ENCODE data around the gene COL11A1. TPM values are rescaled to one million over a fixed set of nuclear protein-coding genes. Genes with fewer than 3 reads are reported as not detected.

The COL11A1 gene
- 10 to 100 TPM in 1 of 9 donors, 1 to 10 TPM in 7, under 1 TPM in 1; 0.27 to 61.9 (median 2.3) TPM for total RNA-seq
- 1 to 10 TPM in 2 of 3 donors, under 1 TPM in 1; 0.99 to 3.6 (median 2.7) TPM for polyA plus RNA-seq
- long read RNA-seq, donor 1, partial matches to known transcripts, result 9 of 12 reads
- long read RNA-seq, donor 1, other reads (novel, unspliced or antisense), result 0 of 12 reads
- long read RNA-seq, donor 2, partial matches to known transcripts, result 0 of 1 reads
- long read RNA-seq, donor 2, other reads (novel, unspliced or antisense), result 0 of 1 reads
- long read RNA-seq, donor 3, partial matches to known transcripts, result 0 of 1 reads
- long read RNA-seq, donor 3, other reads (novel, unspliced or antisense), result 0 of 1 reads
- long read RNA-seq, donor 4, partial matches to known transcripts, result 1 of 1 reads
- long read RNA-seq, donor 4, other reads (novel, unspliced or antisense), result 0 of 1 reads
- long read RNA-seq, donor 5, partial matches to known transcripts, result 1 of 1 reads
- long read RNA-seq, donor 5, other reads (novel, unspliced or antisense), result 0 of 1 reads
- long read RNA-seq, donor 6, result 0 reads
- long read RNA-seq, donor 7, partial matches to known transcripts, result 0 of 1 reads
- long read RNA-seq, donor 7, other reads (novel, unspliced or antisense), result 0 of 1 reads
- long read RNA-seq, donor 8, partial matches to known transcripts, result 14 of 15 reads
- long read RNA-seq, donor 8, other reads (novel, unspliced or antisense), result 0 of 15 reads
- long read RNA-seq, donor 9, partial matches to known transcripts, result 17 of 19 reads
- long read RNA-seq, donor 9, other reads (novel, unspliced or antisense), result 0 of 19 reads
- long read RNA-seq, donor 10, partial matches to known transcripts, result 0 of 1 reads
- long read RNA-seq, donor 10, other reads (novel, unspliced or antisense), result 0 of 1 reads

- TF ChIP-seq POLR2A (IDR thresholded peaks at IDR 0.05), result no peak
- Histone ChIP-seq H3K27me3 (no peaks in the 10 kb centered on the region), H3K4me1 (replicated peaks in 1 of 2) (peaks cover 0 to 21% of the 10 kb centered on the region in 2 donors), H3K9me3 (replicated peaks in 1 of 3) (no peaks in the 10 kb centered on the region), H3K27ac (no peak within 1 kb of the TSS), H3K4me3 (peak within 1 kb of the TSS in 2 of 4 donors; percentile 21 to 55), H3K36me3 (replicated peaks in 1 of 2) (no peaks in the 10 kb centered on the region)
- intact Hi-C loops (cut with DNase I), result loop anchor here (10.0 kb wide), 2 partner anchors 346 to 356 kb away; no protein-coding TSS in a partner anchor
- peak; percentile 22 to 50 (median 31) for DNase-seq
- 5 to 16% (median 6%) methylated on average over 24 to 34 of the region's 34 CpGs for WGBS, 4 donors
Observed at GRCh38 chr1:103108376-103109150, at the start of gene COL11A1. Gene COL11A1, minus strand, starts transcription at chr1:103108522. Its CDS starts 344 bp downstream, at chr1:103108178.

GRCh38 chr1:103156966-103157365 is 48.6 kb upstream of the COL11A1 start:
- Histone ChIP-seq H3K4me1 (replicated peaks in 1 of 2) (no peaks in the 10 kb centered on the region), H3K27ac (no peak overlapping the region), H3K4me3 (no peak overlapping the region), H3K36me3 (replicated peaks in 1 of 2) (no peaks in the 10 kb centered on the region), H3K27me3 (no peaks in the 10 kb centered on the region), H3K9me3 (replicated peaks in 1 of 3) (no peaks in the 10 kb centered on the region)
- no peak for TF ChIP-seq CTCF (IDR thresholded peaks at IDR 0.05)
- no peak for TF ChIP-seq POLR2A (IDR thresholded peaks at IDR 0.05)
- no peak for DNase-seq
- 59 to 72% (median 71%) methylated on average over 4 of the region's 4 CpGs for WGBS, 4 donors
- intact Hi-C loops (cut with DNase I), result no loop called here

- TF ChIP-seq POLR2A (IDR thresholded peaks at IDR 0.05), result no peak
- no peak for TF ChIP-seq CTCF (IDR thresholded peaks at IDR 0.05)
- no peak for DNase-seq
- intact Hi-C loops (cut with DNase I), result no loop called here
- H3K9me3 ChIP-seq (replicated peaks in 1 of 3), result no peaks in the 10 kb centered on the region
- H3K27ac ChIP-seq, result no peak overlapping the region
- no peak overlapping the region for H3K4me3 ChIP-seq
- H3K36me3 ChIP-seq (replicated peaks in 1 of 2), result no peaks in the 10 kb centered on the region
- no peaks in the 10 kb centered on the region for H3K4me1 ChIP-seq (replicated peaks in 1 of 2)
- H3K27me3 ChIP-seq, result no peaks in the 10 kb centered on the region
Observed at GRCh38 chr1:103146166-103146565, 37.8 kb upstream of the COL11A1 start.

- no peak for TF ChIP-seq CTCF (IDR thresholded peaks at IDR 0.05)
- no peak for TF ChIP-seq POLR2A (IDR thresholded peaks at IDR 0.05)
- Histone ChIP-seq H3K36me3 (replicated peaks in 1 of 2) (no peaks in the 10 kb centered on the region), H3K4me3 (no peak overlapping the region), H3K27ac (no peak overlapping the region), H3K9me3 (replicated peaks in 1 of 3) (no peaks in the 10 kb centered on the region), H3K4me1 (replicated peaks in 1 of 2) (no peaks in the 10 kb centered on the region), H3K27me3 (no peaks in the 10 kb centered on the region)
- DNase-seq, result no peak
- WGBS, 4 donors, result 36 to 69% (median 53%) methylated on average over 1 of the region's 1 CpG
- intact Hi-C loops (cut with DNase I), result no loop called here
Observed at GRCh38 chr1:103145449-103145848, 37.1 kb upstream of the COL11A1 start.

All from adrenal gland (tissue), 19 donors.